ENCODE data around the gene PDE3A.

DNA sequence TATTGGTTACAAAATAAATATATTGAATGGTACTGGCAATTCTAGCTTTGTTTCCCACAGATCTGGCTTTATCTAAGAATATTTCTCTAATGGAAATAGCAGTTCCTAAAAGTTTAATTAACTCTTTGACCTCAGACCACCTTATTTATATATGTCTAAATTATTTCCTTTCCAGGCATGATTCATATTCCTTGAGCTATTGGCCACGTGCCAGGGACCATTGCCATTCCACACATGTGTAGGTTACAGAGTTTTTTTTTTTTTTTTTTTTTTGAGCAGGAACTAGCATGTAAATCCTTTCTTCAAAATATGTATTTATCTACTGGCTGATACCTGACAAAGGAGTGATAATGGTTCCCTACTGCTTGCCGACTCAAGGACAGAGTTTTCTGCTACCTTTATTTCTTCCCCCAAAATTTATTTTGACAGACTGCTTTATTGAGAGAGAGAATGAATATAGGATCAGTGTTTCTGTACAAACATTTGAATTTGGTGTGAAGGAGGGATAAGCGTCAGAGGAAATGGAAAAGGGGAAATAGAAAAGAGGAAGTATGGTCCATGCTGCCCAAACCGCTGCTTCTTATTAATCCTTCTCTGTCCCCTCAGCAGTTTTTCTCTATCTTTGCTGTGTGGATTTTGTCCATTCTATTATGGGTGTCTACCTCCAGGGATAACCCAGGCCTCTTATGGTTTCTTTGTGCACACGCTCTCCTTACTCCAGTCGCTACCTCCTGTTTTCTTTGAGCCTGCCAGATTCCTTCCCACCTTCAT, 36.4 kb downstream of the PDE3A start:
- TF ChIP-seq, protein P1, sequence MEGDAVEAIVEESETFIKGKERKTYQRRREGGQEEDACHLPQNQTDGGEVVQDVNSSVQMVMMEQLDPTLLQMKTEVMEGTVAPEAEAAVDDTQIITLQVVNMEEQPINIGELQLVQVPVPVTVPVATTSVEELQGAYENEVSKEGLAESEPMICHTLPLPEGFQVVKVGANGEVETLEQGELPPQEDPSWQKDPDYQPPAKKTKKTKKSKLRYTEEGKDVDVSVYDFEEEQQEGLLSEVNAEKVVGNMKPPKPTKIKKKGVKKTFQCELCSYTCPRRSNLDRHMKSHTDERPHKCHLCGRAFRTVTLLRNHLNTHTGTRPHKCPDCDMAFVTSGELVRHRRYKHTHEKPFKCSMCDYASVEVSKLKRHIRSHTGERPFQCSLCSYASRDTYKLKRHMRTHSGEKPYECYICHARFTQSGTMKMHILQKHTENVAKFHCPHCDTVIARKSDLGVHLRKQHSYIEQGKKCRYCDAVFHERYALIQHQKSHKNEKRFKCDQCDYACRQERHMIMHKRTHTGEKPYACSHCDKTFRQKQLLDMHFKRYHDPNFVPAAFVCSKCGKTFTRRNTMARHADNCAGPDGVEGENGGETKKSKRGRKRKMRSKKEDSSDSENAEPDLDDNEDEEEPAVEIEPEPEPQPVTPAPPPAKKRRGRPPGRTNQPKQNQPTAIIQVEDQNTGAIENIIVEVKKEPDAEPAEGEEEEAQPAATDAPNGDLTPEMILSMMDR (IDR thresholded peaks at IDR 0.05; ENCODE audit: low read depth, low read length, poor library complexity, severe bottlenecking), result no peak
- no peak for TF ChIP-seq EZH2phosphoT487 (IDR thresholded peaks at IDR 0.05; ENCODE audit: borderline replicate concordance, low read length)

All from DOHH2 (cell line).